ENCODE results near the gene TEC.

Gene TEC

DNA sequence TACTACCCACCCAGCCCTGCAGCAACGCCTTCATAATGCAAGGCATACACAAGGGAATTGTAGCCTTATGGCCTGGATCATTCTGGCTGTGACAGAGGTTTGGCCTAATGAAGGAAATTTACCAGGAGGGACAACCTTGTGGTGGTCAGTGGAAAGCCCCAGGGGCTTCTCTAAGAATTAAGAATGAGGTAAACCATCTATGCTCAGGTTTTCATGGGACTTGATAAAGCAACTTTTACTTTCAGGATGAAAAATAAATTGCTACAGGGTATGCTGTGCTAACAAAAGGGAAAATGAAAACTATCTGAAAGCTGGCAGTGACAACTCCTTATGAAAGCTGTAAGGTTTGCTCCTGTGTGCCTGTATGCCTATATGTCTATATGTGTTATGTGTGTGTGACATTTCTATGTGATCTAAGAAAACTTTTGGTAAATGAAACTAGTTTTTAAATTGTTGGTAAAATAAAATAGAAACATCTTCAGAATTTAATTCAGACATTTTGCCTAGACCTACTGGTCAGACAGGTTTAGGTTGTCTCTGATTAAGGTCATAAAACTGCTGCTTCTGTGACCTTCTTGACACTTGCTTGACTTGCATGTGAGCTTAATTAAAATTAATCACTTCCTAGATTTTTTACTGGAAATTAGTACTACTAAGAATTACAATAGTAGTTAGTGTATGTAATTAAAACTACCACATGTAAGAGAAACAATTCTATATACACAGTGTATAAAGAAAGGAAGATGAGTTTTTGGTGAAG is 115.7 kb downstream of the TEC start:
- no peak for DNase-seq

DNA sequence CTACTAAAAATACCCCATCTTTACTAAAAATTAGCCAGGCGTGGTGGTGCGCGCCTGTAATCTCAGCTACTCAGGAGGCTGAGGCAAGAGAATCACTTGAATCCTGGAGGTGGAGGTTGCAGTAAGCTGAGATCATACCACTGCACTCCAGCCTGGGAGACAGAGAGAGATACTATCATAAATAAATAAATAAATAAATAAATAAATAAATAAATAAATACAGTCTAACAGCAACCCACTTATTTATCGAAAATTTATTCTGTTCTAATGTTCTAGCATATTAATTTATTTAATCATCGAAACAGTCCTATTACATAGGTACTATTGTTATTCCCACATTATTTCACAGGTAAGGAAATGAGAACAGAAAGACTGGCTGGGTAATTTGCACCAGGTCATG is 117.4 kb downstream of the TEC start:
- DNase-seq = no peak

DNA sequence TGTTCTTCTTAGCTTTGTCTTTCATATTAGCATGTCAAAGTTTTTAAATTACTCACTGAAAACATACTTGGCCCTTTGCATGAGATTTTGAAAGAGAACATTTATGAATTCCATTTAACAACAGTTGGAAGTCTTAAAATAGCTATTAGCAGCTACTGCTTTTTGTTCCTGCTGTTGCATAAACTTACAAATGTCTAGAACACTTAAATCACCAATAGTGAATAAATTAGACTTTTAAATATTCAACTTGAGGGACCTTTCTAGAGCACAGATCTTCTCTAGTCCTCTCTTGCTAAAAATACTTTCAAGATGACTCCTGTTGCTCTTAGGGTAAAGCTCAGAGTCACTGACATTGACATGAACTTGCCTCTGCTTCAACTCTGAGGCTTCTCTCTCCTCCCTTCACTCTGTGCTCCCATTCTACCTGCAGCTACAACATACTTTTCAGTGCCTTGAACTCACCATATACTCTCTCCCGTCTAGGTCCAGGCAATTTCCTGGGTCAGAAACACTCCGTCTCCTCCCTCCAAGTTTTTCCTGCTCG is 119.7 kb downstream of the TEC start:
- DNase-seq = no peak

DNA sequence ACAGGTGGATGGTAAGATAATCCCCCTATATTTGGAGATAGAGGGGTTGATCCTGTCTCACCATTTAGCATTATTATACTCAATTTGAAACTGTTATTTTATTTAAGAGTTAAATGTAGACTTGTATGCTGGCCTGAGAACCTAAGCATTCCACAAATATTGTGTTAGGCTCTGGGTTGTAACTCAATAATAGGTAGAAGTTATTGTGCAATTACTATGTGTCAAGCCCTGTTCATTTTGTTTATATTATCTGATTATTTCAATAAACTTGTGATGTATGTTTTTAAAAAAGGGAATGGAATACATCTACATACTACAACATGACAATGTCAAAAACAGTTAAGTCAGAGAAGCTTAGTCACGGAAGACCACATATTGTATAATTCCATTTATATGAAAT is 122.0 kb downstream of the TEC start:
- DNase-seq = no peak

DNA sequence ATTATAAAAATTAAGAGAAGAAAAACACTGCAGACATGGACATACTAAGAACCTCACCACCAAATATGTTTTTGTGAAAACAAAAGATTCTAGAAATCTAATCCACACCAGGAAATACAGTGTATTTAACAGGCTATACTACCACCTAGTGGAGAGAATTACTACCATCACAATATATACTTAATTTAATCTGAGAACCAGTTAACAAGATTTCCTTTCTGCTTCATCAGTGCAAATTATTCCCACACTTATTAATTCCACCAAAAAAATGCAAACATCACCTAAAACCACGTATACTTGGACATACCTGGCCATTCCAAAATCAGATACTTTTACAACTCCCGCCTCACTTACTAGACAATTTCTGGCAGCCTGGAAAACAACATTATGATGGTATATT is 128.6 kb downstream of the TEC start:
- peak; percentile 2 for DNase-seq

DNA sequence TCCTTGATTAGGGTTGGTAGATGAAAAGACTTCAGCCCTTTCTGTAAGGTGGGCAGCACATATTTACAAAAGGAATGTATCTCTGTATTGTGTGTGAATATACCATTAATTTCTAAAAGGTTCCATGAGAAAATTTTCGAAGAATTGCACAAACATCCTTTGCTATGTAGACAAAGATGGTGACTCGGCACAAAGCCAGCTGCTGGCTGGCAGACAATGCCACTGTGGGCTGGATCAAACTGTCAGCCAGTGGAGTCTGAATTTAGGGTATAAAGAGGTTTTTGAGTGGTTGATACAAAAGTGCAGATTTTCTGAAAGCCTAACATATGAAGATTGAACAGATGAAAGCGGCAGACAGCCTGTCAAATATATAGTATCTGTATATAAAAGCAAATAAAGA is 129.9 kb downstream of the TEC start:
- no peak for DNase-seq

DNA sequence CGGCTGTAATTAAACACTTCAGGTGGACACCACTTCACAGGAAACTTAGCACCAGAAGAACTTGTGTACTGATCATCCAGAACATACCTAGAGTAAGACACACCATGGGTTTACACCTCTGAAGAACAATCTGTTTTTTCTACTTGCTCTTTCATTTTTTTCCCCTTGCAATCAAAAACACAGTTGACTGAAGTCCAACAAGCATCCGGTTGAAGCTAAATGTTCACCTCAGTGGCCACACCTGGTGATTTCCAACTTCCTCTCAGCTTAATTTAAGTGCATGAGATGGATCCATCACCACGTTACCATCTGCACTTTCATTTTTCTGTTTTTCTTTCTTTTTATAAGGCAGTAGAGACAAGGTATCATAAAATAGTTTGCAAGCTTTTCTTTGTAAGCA is 130.7 kb downstream of the TEC start:
- DNase-seq = no peak

DNA sequence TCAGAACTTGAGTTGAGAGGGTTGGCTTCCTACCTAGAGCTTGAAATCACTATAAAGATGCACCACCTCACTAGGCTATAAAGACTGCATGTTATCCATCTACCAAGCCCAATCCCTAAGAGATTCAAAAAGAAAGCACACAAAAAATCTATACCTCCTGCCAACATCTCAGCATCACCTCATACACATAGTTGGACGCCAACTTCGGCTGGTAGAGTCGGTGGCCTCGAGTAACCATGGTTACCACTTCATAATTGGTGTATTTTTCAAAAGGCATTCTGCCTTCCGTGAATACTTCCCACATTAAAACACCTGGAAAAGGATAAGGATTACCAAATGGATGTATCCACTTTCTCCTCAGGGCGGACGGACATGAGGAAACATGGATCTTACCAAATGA is 131.1 kb downstream of the TEC start:
- DNase-seq = no peak

DNA sequence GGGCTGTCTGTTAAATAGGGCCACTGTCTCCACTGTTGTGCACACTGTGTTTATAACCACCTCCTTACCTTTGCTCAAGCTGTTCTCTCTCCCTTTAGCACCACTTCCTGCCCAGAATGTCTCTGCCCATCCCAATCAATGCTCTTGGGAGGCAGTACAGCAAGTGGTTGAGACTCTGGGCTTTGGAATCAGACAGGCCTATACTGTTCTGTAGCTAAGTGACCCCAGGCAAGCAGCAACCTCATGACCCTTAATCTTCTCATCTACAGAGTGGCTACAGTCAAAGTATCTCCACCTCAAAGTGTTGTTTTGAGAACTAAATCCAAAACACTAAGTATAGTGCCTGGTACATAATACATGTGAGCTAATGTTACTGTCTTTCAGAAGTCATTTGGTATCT is 131.8 kb downstream of the TEC start:
- no peak for DNase-seq

DNA sequence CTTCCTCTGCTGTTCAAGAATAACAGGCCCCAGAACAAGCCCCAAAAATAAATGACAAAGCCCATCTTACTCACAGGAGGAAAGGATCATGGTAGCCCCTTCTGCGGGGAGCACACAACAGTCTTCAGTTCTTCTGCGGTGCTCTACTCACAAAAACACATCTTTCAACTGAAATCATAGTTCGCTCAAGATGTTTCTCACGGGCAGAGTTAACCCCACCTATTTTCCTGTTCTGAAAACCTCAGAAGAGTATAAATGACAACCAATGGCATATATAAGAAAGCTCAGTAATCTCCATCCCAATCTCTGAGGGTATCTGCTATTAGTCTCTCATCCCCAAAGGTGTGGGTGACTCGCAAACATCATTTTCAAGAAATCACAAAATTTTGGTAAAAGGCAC is 135.6 kb downstream of the TEC start, which contains the start of gene TXK:
Gene TXK, minus strand, starts transcription at position 170 of the 400 bp plus-strand sequence. Its CDS starts 80 bp downstream, at position 90.
- no peak for DNase-seq

DNA sequence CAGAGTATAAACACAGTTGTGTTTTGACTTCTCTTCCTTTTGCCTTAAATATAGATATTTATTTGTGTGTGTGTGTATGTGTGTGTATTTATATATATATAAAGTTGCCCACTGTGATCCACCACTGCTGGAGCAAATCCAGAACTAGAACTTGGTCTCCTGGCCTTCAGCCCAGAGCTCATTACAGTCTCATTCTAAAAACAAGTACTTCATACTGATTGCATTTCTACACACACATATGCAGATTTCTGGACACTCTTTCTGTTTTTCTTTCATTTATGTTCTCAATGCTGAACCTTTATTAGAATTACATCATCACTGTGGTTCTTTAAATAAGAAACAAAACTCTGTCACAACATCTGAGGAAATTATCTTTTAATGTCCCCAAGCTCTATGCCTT is 136.0 kb downstream of the TEC start:
- DNase-seq = no peak

DNA sequence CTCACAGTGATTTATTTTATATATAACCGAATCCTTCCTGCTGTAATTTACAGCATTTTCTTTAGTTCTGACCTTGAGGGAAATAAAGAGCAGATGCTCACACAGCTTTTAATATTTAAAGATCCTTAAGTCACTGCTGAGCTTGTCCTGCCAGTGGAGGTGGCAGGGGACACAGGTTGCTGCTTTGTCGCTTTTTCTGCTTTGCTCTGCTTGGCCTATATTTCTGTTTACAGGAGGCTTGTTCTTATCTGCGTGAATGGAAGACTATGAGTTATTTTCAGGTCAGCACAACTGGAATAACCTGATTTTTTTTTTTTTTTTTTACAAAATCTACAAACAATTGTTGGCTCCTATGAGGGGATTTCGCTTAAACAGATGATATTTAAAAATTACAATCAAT is 137.9 kb downstream of the TEC start:
- DNase-seq = no peak

DNA sequence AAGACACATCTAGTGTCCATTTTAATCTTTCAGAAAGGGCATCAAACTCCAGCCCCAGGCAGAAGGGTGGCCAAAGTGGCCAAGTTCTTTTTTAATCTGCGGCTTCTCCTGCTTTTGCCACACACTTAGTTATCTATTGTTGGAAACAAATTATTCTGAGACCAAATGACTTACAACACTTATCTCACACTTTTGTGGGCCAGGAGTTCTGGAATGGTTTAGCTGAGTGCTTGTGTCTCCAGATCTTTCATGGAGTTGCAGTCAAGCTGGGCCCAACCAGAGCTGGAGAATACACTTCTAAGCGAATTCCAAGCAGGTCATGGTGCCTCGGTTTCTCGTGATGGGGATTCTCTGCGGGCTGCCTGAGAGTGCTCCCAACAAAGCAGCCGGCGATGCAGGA is 139.5 kb downstream of the TEC start:
- DNase-seq = no peak

DNA sequence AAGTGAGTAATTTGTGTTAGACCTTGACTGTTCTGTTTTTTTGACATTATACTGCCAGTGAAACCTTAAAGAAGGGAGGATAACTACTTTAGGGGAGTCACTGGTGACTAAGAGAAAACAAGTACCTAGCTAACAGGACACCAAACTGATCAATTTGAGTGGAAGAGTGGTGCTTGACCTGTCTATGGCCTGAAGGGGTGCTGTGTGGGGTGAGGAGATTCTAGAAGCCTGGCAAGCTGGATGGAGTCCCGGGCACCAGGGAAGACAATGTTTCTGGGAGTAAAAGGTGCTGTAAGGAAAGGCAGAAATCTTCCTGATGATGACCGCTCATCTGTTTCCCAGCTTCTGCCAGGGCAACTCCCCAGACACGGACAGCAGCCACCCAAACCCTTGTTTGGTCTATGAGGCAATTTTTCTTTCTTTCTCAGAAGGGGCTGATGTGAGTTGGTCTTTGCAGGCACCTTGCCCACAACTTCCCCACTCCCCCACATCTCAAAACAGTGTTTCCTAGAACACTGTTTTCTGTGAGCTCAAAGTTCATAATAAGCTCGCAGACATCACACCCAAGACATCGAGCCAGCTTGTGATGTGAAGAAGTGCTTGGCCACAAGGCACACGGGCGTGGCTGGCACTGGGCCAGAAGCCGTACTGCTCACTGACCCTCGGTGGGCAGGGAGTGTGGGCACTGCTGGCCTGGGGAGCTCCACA is 140.2 kb downstream of the TEC start:
- DNase-seq = no peak

DNA sequence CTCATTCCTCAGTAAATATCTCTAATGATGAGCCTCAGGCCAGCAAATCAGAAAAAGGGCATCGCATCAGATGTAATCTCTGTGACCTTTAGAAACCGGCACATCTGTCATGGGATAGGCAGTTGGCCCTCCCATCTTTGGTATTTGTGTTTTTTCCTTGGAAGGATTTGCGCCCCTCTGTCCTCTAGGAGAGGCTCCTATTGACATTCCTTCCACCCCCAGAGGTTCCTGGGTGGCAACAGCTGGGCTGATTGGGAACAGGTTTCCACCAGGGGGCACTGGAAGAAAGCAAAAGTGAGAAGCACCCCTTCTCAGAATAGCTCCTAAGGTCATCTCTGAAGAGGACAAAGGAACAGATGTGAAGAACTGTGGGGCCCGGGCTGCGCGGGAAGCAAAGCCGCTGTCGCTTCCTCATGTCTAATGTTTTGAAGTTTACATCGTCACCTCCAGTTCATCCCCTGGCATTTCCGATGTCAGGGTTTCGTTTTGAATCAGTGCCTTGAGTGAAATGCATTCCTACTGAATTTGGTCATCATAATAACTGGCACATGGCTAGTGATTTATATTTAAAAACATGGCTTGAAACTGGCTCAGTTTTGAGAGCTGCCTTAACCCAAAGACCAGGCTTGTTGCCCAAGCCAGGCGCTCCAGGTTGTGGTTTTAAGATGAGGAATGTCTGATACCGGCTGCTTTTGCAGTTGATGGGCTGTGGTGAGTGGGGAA is 141.8 kb downstream of the TEC start:
- peak; percentile 1 for DNase-seq

DNA sequence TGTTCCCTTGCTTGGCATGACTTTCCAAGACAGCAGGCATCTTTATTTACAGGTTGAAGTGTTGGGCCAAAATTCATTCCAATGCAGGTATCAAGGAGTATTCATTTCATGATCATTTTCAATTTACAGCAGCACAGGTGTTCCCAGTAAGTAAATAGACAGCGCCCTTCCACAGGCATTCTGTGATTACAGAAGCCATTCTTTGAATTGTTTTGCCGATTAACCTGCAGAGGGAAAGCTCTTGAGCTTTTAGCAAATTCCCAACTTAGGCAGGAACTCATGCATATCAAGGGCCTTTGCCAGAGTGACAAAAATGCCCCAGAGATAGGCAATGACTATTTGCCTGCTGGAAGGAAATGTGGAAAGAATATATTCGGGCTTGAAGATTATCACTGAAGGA is 142.4 kb downstream of the TEC start:
- DNase-seq = no peak

DNA sequence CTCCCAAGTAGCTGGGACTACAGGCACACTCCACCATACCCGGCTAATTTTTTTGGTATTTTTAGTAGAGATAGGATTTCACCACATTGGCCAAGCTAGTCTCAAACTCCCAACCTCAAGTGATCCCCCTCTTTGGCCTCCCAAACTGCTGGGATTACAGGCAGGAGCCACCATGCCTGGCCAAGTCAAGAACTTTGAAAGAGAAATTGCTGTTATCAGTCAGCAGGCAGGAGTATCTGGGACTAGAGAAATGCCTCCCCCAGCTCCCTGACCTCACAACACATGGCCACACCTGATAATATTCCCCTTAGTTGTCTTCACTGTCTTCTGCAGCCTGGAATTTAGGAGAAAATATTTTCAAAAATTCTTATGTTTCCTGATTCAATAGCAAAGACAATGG is 143.0 kb downstream of the TEC start:
- DNase-seq = no peak

DNA sequence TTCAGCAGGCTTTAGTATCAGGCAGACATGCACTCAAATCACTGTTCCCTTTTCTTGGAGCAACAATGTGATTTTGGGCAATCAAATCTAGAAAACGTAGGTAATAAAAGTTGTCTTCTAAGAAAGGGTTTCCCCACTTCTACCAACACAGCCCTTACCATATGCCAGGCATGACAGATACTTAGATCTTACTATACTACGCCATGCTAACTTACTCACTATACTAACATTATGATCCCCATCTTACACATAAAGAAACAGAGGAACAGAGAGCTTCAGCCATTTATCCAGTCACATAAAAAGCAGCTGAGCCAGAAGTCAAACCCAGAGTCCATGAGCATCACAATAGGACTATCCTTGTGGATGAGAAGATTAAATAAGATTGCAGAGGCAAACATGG is 144.8 kb downstream of the TEC start:
- no peak for DNase-seq

DNA sequence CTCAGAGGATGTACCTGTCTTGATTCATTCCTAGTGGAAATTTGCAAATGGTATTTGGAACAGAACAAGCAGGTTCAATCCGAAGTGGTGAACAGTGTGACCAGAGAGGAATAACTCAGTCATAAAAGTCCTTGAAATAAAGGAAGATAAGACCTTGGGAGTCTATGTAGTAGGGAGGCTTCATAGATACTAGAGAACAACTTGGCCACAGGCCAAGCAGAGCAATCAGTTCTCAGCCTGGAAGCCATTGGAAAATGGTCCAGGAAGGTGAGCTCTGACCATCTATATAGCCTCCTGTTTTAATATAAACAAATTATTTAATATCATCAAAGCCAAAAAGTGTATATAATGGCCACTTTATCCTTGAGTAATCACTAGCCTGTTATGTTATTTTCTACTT is 146.9 kb downstream of the TEC start:
- DNase-seq = no peak

DNA sequence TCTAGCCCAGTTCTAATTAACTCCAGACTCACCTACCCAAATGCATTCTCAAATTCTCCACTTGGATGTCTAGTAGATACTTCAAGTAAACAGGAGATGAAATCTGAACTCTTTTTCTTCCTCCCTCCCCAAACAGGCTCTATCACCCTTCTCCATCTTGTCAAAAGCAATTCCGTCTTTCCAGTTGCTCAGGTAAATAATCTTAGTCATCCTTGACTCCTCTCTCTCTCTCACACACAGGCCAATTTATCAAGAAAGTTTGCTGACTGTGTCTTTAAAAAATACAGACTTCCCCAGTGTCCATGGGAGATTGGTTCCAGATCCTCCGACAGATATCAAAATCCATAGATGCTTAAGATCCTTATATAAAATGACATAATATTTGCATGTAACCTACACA is 148.5 kb downstream of the TEC start:
- DNase-seq = no peak

DNA sequence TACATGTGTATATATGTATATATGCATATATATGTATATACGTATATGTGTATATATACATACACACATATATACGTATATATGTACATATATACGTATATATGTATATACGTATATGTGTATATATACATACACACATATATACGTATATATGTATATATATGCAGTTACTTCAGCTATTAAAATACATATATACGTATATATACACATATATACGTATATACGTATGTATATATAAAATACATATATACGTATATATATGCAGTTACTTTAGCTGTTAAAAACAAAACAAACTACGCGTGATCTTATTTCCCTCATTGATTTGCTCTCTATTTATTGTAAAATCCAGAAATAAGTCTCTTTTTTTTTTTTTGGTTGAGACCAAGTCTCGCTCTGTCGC is 149.5 kb downstream of the TEC start:
- DNase-seq = no peak

DNA sequence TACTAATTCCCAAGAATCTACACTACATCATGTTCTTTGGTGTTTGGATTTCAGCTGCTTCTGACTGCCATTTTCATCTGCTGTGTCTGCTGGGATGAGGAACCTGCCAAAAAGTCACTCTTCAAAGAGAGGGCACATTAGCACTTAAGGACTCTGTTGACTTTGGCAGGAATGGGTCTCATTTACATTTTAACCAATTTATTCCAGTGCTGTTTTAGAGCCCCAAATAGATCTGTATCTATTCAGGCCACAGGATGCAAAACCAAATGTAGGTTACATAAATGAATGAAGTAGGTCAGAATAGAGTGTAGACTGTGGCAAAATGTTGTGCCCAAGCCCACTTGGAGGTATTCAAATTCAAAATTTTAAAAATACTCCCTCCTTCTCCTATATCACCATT is 150.0 kb downstream of the TEC start:
- no peak for DNase-seq

DNA sequence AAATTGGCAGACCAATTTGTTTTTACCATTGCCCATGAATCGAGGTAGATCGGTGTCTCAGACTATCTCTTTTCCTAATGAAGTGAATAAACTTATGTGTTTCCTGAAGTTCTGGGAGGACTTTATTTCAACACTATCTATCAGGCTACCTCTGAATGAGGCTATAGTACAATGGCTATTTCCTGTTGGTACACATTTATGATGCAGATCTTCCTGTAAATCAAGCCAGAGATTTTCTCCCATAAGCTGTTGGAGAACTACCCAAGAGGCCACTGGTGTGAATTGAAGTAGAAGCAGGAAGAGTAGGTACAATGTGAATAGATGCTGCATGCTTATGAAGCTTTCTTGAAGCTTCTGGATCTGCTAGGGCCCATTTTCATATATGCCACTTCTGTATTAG is 151.6 kb downstream of the TEC start:
- DNase-seq = no peak

DNA sequence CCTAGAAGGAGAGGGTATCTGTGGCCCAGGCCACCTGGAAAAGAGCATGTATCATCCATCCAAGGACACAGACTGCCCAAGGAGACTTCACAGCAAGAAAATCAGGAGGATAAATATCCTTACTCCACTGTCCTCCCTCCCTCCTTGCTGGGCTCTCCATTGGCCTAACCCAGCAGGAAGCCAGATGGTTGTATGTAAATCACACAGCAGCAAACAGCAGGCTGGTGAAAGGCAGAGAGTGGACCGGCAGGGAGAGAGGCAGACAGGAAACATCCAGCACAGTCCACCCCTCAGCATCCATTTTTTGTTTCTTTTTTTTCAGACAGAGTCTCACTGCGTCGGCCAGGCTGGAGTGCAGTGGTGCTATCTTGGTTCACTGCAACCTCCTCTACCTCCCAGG is 153.1 kb downstream of the TEC start:
- DNase-seq = no peak
